Endothelial cell of umbilical vein (primary cell): ENCODE data around the gene TBX5. TPM values are rescaled to one million over a fixed set of nuclear protein-coding genes. Genes with fewer than 3 reads are reported as not detected.

Source experiments
- BruUV-seq: library from RNA; stranded (reverse); fragments of 400-500 nt; replicated peaks from 2 replicates; lab custom pipeline; 2021; lab: Mats Ljungman, UMichigan
- CTCF ChIA-PET: fragments of 300-600, 350-600 bp; sonication (Branson Sonifier 250); formaldehyde crosslinking; loops from one replicate; lab custom pipeline; 2021; ENCODE audit warnings: antibody characterized with exemption, inconsistent platforms; lab: Charles Lee
- POLR2A ChIA-PET: fragments of 300-600, 350-600 bp; sonication (Branson Sonifier 250); formaldehyde crosslinking; loops from one replicate; lab custom pipeline; 2021; ENCODE audit warnings: antibody characterized with exemption, inconsistent platforms; lab: Charles Lee
- DNase-seq: peaks from one replicate; pipeline ENCODE4 v3.0.0-alpha.2; 2011; ENCODE audit warnings: low read depth, low spot score
- FAIRE-seq: peaks from 2 replicates; lab custom pipeline; 2011; peaks lifted over from hg19 to GRCh38; lab: Jason Lieb, UNC
- H2AFZ ChIP-seq: 2 replicates; pipeline ENCODE4 v1.6.0; 2012; ENCODE audit warnings: low read depth, low read length, control low read depth, inconsistent platforms
- H3K27ac ChIP-seq: 2 replicates; pipeline ENCODE4 v1.5.1; 2011; ENCODE audit warnings: low read depth, mild to moderate bottlenecking, control low read depth, low read length, moderate library complexity; ENCODE audit not compliant: insufficient read depth
- H3K27me3 ChIP-seq, 2 experiments: 2 replicates each; pipeline versions ENCODE4 v1.6.0 to v1.6.1; 2011; ENCODE audit warnings: low read length in 2 of 2, mixed read lengths in 1 of 2; ENCODE audit not compliant: control insufficient read depth in 2 of 2, insufficient read depth in 2 of 2
- H3K36me3 ChIP-seq, 2 experiments: 2 replicates in 1 of 2; 3 replicates in 1 of 2; pipeline ENCODE4 v1.5.1; 2011; ENCODE audit warnings: low read length in 2 of 2, mild to moderate bottlenecking in 1 of 2, moderate library complexity in 1 of 2; ENCODE audit not compliant: control insufficient read depth in 2 of 2, insufficient read depth in 2 of 2; ENCODE audit errors: extremely low read depth in 1 of 2
- H3K4me1 ChIP-seq: 3 replicates; pipeline ENCODE4 v1.5.1; 2011; ENCODE audit warnings: mild to moderate bottlenecking, low read length; ENCODE audit not compliant: control insufficient read depth, insufficient read depth; ENCODE audit errors: extremely low read depth
- H3K4me2 ChIP-seq: 2 replicates; pipeline ENCODE4 v1.6.1; 2011; ENCODE audit warnings: low read length, control low read depth, mixed read lengths; ENCODE audit not compliant: insufficient read depth
- H3K4me3 ChIP-seq, 3 experiments: fragments of 200-600 bp in 1 of 3; sonication (generic), shearing (Covaris generic) in 1 of 3; replicated peaks in 1 of 3; 2 replicates each; pipeline ENCODE4 v1.5.1; 2011 to 2016; ENCODE audit warnings: control low read depth in 3 of 3, low read length in 3 of 3, mild to moderate bottlenecking in 2 of 3, inconsistent platforms in 1 of 3, low read depth in 1 of 3, moderate library complexity in 1 of 3; ENCODE audit not compliant: insufficient read depth in 1 of 3
- H3K79me2 ChIP-seq: 2 replicates; pipeline ENCODE4 v1.6.0; 2012; ENCODE audit warnings: low read length, inconsistent platforms; ENCODE audit not compliant: control insufficient read depth, insufficient read depth
- H3K9ac ChIP-seq: replicated peaks from 2 replicates; pipeline ENCODE3; 2011; ENCODE audit warnings: low read length, control low read depth; ENCODE audit not compliant: insufficient read depth; ENCODE audit errors: extremely low read depth
- H3K9me1 ChIP-seq: replicated peaks from 3 replicates; pipeline ENCODE4 v1.6.0; 2011; ENCODE audit warnings: mild to moderate bottlenecking, low read length; ENCODE audit not compliant: control insufficient read depth, insufficient read depth; ENCODE audit errors: extremely low read depth
- H3K9me3 ChIP-seq: replicated peaks from 2 replicates; pipeline ENCODE4 v1.5.1; 2012; ENCODE audit warnings: low read length, inconsistent platforms; ENCODE audit not compliant: control insufficient read depth, insufficient read depth
- H4K20me1 ChIP-seq: replicated peaks from 2 replicates; pipeline ENCODE3; 2011; ENCODE audit warnings: mild to moderate bottlenecking, low read length; ENCODE audit not compliant: control insufficient read depth, insufficient read depth; ENCODE audit errors: extremely low read depth
- CTCF ChIP-seq, 2 donors: IDR thresholded peaks; 1 replicate in 1 of 2; 2 replicates in 1 of 2; pipeline ENCODE4 v1.5.1; 2011; ENCODE audit warnings: low read length in 2 of 2, mild to moderate bottlenecking in 2 of 2, moderate library complexity in 2 of 2, control low read depth in 1 of 2, inconsistent platforms in 1 of 2, low read depth in 1 of 2; ENCODE audit not compliant: insufficient read depth in 1 of 2; ENCODE audit errors: extremely low read depth in 1 of 2
- EZH2 ChIP-seq: IDR thresholded peaks from 2 replicates; pipeline ENCODE4 v1.6.1; 2012; ENCODE audit warnings: borderline replicate concordance, low read depth, mild to moderate bottlenecking, moderate library complexity, low read length, inconsistent platforms; ENCODE audit not compliant: severe bottlenecking
- FOS ChIP-seq: IDR thresholded peaks from 2 replicates; pipeline ENCODE4 v1.6.1; 2011; ENCODE audit warnings: mild to moderate bottlenecking, low read length, moderate library complexity, borderline replicate concordance; ENCODE audit not compliant: insufficient read depth
- JUN ChIP-seq: IDR thresholded peaks from 2 replicates; pipeline ENCODE4 v1.6.1; 2011; ENCODE audit warnings: borderline replicate concordance, low read depth; ENCODE audit not compliant: insufficient read length, insufficient read depth
- POLR2A ChIP-seq: IDR thresholded peaks from 2 replicates; pipeline ENCODE4 v1.6.1; 2012; ENCODE audit warnings: low read depth, mild to moderate bottlenecking, control low read depth, low read length
- POLR2AphosphoS5 ChIP-seq: IDR thresholded peaks from 2 replicates; pipeline ENCODE4 v1.6.1; 2012; ENCODE audit warnings: low read depth, mild to moderate bottlenecking, control low read depth, low read length, moderate library complexity; ENCODE audit not compliant: insufficient read depth
- dilution Hi-C: fragments of 300-500 bp; cut with MboI; formaldehyde crosslinking; loops from one replicate; pipeline ENCODE4 v1.15.0; 2019; ENCODE audit warnings: low sequenced_read_pairs; ENCODE audit not compliant: extremely low pct_ligation_motif_present
- intact Hi-C: fragments of 100-400 bp; cut with micrococcal nuclease; formaldehyde crosslinking; loops from one replicate; pipeline ENCODE4 v1.10.0; 2022
- polyA plus RNA-seq, 4 experiments: library from polyadenylated mRNA; depleted of rRNA in 3 of 4; stranded (reverse) in 3 of 4; unstranded in 1 of 4; fragments of >200 nt; gene quantifications; 2 replicates each; pipeline versions ENCODE4 v1.2.1 to v1.2.3, GENCODE V29; 2011 to 2012; ENCODE audit warnings: missing spikeins in 1 of 4
- total RNA-seq: library from RNA; stranded (reverse); gene quantifications from 2 replicates; pipeline ENCODE4 v1.2.3, GENCODE V29; 2021

TBX5 gene
- total and polyA plus RNA-seq, 2 donors (not counting 3 experiments of a cell fraction or from before 2014, with no cell fraction given): not detected

- Histone ChIP-seq H3K4me1 (no peaks in the 10 kb centered on the region), H2AFZ (no peak overlapping the region), H3K4me3 (no peak overlapping the region), H3K9ac (no peak overlapping the region), H3K27me3 (peaks cover 27 to 40% of the 10 kb centered on the region in 2 experiments), H3K9me3 (no peaks in the 10 kb centered on the region), H3K4me2 (no peak overlapping the region), H3K27ac (no peak overlapping the region), H3K79me2 (no peaks in the 10 kb centered on the region), H3K9me1 (no peaks in the 10 kb centered on the region), H3K36me3 (no peaks in the 10 kb centered on the region), H4K20me1 (no peaks in the 10 kb centered on the region)
- POLR2A ChIA-PET: no interaction called here
- DNase-seq (no peak), FAIRE-seq (no peak)
- no peak for TF ChIP-seq POLR2AphosphoS5
- no peak for TF ChIP-seq FOS
- no peak for TF ChIP-seq JUN
- TF ChIP-seq EZH2: no peak
- no peak for TF ChIP-seq CTCF (IDR thresholded peaks at IDR 0.05; ENCODE audit: extremely low read depth in 1 of 2, insufficient read depth in 1 of 2, low read depth in 1 of 2, low read length in 2 of 2)
- no peak for TF ChIP-seq POLR2A
- CTCF ChIA-PET: no interaction called here
- no TSS peak for BruUV-seq
- intact Hi-C loops (no loop called here), dilution Hi-C loops (no loop called here)
These were observed 8.3 kb upstream of the TBX5 start for GRCh38 chr12:114414031-114414865.
